Subcutaneous adipose tissue (tissue), 4 donors: ENCODE measurements around the gene SPTBN2. TPM values are rescaled to one million over a fixed set of nuclear protein-coding genes. Genes with fewer than 3 reads are reported as not detected.

Experiments
- small RNA-seq: library from RNA; depleted of rRNA; stranded (forward); fragments of <200 nt; gene quantifications from one replicate; pipeline ENCODE3, GENCODE V24; 2016
- total RNA-seq, 4 donors: library from RNA; depleted of rRNA; stranded (reverse); fragments of >200 nt; gene quantifications; one replicate each; pipeline ENCODE4 v1.1.0, GENCODE V29; 2016
- TF ChIP-seq, protein P1 (sequence below): fragments of 450-650 bp; IDR thresholded peaks from one replicate; pipeline ENCODE4 v1.5.1; 2016; ENCODE audit warnings: low read depth, mild to moderate bottlenecking, control low read depth, antibody characterized with exemption, moderate library complexity

The SPTBN2 gene
- total RNA-seq, 4 donors from 2014 or later: 1.9 to 15.3 (median 5.2) TPM

DNA sequence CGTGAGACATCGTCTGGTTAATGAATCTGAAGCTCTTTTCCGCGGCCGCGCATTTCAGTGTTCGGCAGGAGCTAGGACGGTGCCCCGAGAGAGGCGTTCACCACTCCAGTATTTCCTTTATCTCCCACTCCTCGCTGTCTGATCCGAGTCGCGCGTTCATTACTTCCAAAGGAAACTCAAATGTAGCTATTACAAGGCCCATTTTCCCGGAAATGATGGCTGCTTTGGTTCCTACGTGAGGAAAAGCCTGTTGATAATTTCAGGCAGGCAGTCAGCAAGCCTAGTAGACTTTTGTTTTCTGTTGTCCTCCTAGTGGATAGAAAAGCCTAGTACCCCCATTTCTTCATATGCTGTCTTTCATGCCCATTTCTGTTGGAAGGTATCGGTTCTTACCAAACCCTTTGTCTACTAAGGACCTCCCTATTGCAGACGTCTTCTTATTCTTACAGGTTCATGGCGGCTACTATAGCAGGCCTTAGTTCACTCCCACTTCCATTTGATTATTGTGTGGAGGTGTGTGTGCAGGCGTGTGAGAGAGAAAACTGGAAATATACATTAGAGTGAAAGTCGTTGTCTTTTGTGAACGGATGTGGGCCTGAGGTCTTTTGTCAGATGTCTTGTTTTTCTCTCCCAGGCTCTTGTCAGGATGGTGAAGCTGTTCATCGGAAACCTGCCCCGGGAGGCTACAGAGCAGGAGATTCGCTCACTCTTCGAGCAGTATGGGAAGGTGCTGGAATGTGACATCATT lies 89.8 kb downstream of the SPTBN2 start:
- TF ChIP-seq, protein P1, sequence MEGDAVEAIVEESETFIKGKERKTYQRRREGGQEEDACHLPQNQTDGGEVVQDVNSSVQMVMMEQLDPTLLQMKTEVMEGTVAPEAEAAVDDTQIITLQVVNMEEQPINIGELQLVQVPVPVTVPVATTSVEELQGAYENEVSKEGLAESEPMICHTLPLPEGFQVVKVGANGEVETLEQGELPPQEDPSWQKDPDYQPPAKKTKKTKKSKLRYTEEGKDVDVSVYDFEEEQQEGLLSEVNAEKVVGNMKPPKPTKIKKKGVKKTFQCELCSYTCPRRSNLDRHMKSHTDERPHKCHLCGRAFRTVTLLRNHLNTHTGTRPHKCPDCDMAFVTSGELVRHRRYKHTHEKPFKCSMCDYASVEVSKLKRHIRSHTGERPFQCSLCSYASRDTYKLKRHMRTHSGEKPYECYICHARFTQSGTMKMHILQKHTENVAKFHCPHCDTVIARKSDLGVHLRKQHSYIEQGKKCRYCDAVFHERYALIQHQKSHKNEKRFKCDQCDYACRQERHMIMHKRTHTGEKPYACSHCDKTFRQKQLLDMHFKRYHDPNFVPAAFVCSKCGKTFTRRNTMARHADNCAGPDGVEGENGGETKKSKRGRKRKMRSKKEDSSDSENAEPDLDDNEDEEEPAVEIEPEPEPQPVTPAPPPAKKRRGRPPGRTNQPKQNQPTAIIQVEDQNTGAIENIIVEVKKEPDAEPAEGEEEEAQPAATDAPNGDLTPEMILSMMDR: no peak

DNA sequence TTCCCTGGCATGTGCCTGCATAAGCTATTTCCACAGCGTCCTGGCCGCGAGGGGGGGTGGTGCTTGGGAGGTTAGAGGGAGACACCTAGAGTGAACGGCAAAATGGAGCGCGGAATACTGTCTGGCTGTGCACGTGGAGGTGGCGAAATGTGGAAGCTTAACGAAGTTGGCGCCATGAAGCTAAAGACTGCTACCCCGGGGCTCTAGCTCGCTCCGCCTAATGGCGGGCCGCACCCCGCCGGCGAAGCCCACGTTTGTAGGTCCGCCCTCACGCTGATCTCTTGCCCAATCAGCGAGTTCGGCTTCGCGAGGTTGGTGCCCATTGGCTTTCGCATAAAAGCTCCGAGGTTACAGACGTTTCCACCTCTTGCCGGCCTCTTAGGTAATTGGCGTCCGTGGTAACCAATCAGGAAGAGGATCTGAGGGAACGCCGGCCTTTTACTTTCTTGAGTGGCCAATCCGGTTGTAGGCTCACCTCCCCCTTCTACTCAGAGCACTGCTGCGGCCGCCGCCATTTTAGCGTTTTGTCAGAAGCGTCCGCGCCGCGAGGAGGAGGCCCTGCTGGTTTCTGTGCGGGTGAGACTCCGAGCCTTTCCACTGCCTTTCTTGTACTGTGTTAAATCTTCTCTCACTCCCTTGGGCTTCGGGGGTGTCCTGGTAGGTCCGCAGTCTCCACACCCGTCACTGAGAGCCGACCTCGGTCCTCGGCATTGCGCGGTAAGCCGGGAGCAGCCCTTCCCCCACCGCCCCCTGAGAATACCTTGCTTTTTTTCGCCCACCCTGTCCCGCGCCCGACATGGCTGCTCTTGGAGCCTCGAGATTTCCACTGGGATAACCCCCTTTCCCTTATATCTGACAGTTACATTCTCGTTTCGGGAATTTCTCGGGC lies 90.6 kb downstream of the SPTBN2 start, which contains the start of gene RBM4:
Gene RBM4, plus strand, starts transcription at position 527 of the 889 bp plus-strand sequence. CDS start 1,009 bp downstream, outside the sequence.
- TF ChIP-seq, protein P1: no peak

DNA sequence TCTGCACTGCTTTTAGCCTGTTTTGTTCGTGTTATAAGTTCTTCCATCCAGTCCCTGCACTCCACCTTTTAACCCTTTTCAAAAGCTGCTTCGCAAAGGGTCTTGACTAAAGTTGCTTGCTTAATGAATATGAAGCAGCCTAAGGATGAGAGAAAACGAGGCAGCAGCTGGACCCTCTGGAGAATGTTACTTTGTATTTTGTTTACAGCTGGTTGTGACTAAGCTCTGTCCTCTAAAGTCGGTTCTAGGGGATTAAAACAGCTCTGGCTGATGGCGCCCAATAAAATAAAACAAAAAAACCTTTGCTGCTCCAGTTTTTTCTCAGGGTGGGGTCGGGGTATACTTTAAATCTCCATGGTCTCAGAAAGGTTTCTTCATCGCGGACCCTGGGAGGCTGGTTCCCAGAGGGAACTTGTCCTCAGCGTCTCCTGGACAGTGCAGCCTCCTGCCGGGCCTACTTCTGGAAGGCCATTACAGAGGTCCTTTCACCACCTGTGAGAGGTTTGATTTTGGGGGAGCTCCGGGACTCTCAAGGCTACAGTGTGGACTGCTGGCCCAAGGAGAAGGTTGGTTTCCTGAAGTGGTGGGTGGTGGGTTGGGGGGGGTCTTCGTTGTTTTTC lies 91.3 kb downstream of the SPTBN2 start:
- TF ChIP-seq, protein P1: no peak

DNA sequence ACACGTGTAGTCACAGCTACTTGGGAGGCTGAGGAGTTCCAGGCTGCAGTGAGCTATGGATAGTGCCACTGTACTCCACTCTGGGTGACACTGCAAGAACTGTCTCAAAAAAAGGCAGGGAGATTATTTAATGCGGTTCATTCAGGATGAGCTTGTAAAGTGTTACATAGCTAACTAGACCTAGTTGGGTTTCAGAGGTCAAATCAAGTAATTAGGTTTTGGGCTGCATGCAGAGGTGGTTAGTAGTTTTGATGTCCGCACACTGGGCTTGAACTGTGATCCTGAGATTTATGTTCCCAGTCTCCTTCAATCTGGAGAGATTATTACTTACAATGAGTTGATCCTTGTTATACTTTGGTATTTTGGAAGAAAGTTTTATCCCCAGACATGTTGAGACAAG lies 92.6 kb downstream of the SPTBN2 start:
- TF ChIP-seq, protein P1: no peak

Small RNAs within 50 kb of the gene (small RNA-seq; reads per million reads assigned to genes)
- gene RN7SL12P: not detected

Other genes with a start within 250 kb of the SPTBN2 start
- gene DPP3, start 248.8 kb downstream of the SPTBN2 start, total RNA-seq: 10 to 100 TPM; 12.6 to 17.8 (median 15.7) TPM
- gene BBS1, start 218.6 kb downstream of the SPTBN2 start, total RNA-seq: 10 to 100 TPM; 25.5 to 53.7 (median 39.3) TPM
- 10 to 100 TPM in 3 of 4 donors, 1 to 10 TPM in 1; 4.4 to 16.4 (median 12.5) TPM for gene ZDHHC24, start 183.2 kb downstream of the SPTBN2 start, total RNA-seq
- gene ACTN3, start 182.3 kb downstream of the SPTBN2 start, total RNA-seq: under 1 TPM in 1 of 4 donors, not detected in 3; 0.22 TPM
- 100 to 1,000 TPM in 3 of 4 donors, 10 to 100 TPM in 1; 55.9 to 196 (median 121) TPM for gene CTSF, start 160.6 kb downstream of the SPTBN2 start, total RNA-seq
- under 1 TPM in 1 of 4 donors, not detected in 3; 0.17 TPM for gene CCDC87, start 136.2 kb downstream of the SPTBN2 start, total RNA-seq
- gene CCS, start 136.0 kb downstream of the SPTBN2 start, total RNA-seq: 10 to 100 TPM; 17.6 to 35.6 (median 24.0) TPM
- gene RBM14, start 112.6 kb downstream of the SPTBN2 start, total RNA-seq: 10 to 100 TPM; 25.8 to 49.3 (median 39.6) TPM
- 10 to 100 TPM; 51.7 to 93.3 (median 68.6) TPM for gene RBM4, start 90.5 kb downstream of the SPTBN2 start, total RNA-seq
- gene RBM4B, start 51.3 kb downstream of the SPTBN2 start, total RNA-seq: 10 to 100 TPM in 1 of 4 donors, 1 to 10 TPM in 3; 3.9 to 10.2 (median 9.0) TPM
- gene RCE1, start 114.2 kb upstream of the SPTBN2 start, total RNA-seq: 10 to 100 TPM in 3 of 4 donors, 1 to 10 TPM in 1; 8.8 to 13.4 (median 11.7) TPM
- gene LRFN4, start 127.8 kb upstream of the SPTBN2 start, total RNA-seq: 10 to 100 TPM in 2 of 4 donors, 1 to 10 TPM in 2; 6.8 to 21.5 (median 9.8) TPM
- 100 to 1,000 TPM; 154 to 535 (median 195) TPM for gene PC, start 229.2 kb upstream of the SPTBN2 start, total RNA-seq
- not detected for gene C11orf86, start 246.1 kb upstream of the SPTBN2 start, total RNA-seq